ENCODE results near the gene TMCO4. TPM values are rescaled to one million over a fixed set of nuclear protein-coding genes. Genes with fewer than 3 reads are reported as not detected.

Gene TMCO4
- total and polyA plus RNA-seq, 2 of the 8 experiments (the other 6 are each of a cell fraction or from before 2014, with no cell fraction given), result 3.0 to 3.1 TPM

- FAIRE-seq, result no peak
- Histone ChIP-seq H2BK5ac (ENCODE audit: low read depth, low read length) (no peak overlapping the region; the same call in 1 of the 2 replicates), H4K5ac (ENCODE audit: insufficient read length, low read depth, low read length) (no peak overlapping the region), H3K56ac (replicated peaks; ENCODE audit: insufficient read length, low read depth, low read length) (no peak overlapping the region), H2BK15ac (ENCODE audit: low read length) (no peak overlapping the region), H3K27me3 (replicated peaks in 1 of 4; ENCODE audit: control insufficient read depth in 3 of 4, extremely low read depth in 1 of 4, insufficient read depth in 3 of 4, low read length in 3 of 4) (no peaks in the 10 kb centered on the region; a peak in 2 of 7 replicates), H3K9ac (replicated peaks in 1 of 4; ENCODE audit: extremely low read depth in 1 of 4, low read depth in 3 of 4, low read length in 3 of 4) (no peak overlapping the region), H3K79me2 (ENCODE audit: control insufficient read depth in 1 of 2, insufficient read depth in 2 of 2, low read length in 2 of 2) (no peaks in the 10 kb centered on the region), H3K4ac (replicated peaks; ENCODE audit: insufficient read length, low read depth, low read length) (no peak overlapping the region), H2BK120ac (replicated peaks; ENCODE audit: low read depth, low read length) (no peak overlapping the region), H4K91ac (replicated peaks; ENCODE audit: insufficient read length, low read length) (no peak overlapping the region), H3K36me3 (ENCODE audit: control insufficient read depth in 2 of 4, insufficient read depth in 4 of 4, low read length in 3 of 4) (no peaks in the 10 kb centered on the region), H3K23me2 (ENCODE audit: low read depth, low read length) (no peaks in the 10 kb centered on the region; the same call in 1 of the 2 replicates), H3K4me1 (replicated peaks in 1 of 4; ENCODE audit: control insufficient read depth in 3 of 4, insufficient read depth in 4 of 4, low read length in 3 of 4) (peaks cover 0 to 11% (median 3%) of the 10 kb centered on the region in 4 experiments; a peak in 2 of 7 replicates), H2BK20ac (ENCODE audit: low read length) (no peak overlapping the region), H3K9me3 (ENCODE audit: insufficient read depth in 2 of 2, low read depth in 1 of 2, low read length in 1 of 2) (no peaks in the 10 kb centered on the region), H3K23ac (ENCODE audit: insufficient read length) (no peak overlapping the region), H4K8ac (ENCODE audit: extremely low read depth, insufficient read depth, low read length) (no peak overlapping the region), H3K4me3 (ENCODE audit: extremely low read depth in 1 of 4, insufficient read depth in 2 of 4, low read depth in 3 of 4, low read length in 4 of 4) (no peak overlapping the region), H4K20me1 (replicated peaks in 1 of 2; ENCODE audit: control insufficient read depth in 1 of 2, insufficient read depth in 2 of 2, low read length in 2 of 2) (peaks cover 0 to 3% of the 10 kb centered on the region in 2 experiments), H3K79me1 (ENCODE audit: low read depth, low read length) (no peaks in the 10 kb centered on the region), H2BK12ac (ENCODE audit: low read depth, low read length) (no peak overlapping the region), H3K27ac (ENCODE audit: low read depth, low read length) (no peak overlapping the region), H3K4me2 (ENCODE audit: insufficient read depth in 1 of 2, low read depth in 2 of 2, low read length in 2 of 2) (no peak overlapping the region), H2AK5ac (ENCODE audit: low read depth, low read length) (no peak overlapping the region), H3K14ac (ENCODE audit: insufficient read length) (no peak overlapping the region), H2AFZ (ENCODE audit: low read length) (no peak overlapping the region), H3K18ac (ENCODE audit: extremely low read depth, low read length) (no peak overlapping the region)
- ChIA-PET POLR2A (ENCODE audit: partially characterized antibody) (no interaction called here), CTCF (ENCODE audit: partially characterized antibody) (interaction anchor here (3.5 to 5.2 kb wide), 2 partner anchors 17 to 26 kb away, joined by 19 to 46 read pairs; no protein-coding TSS in a partner anchor)
- 90% methylated on average over 11 of the region's 11 CpGs; no CpG with 5 or more reads in 1 of the 2 experiments for WGBS, 2 experiments (ENCODE audit: extremely low coverage in 1 of 2, insufficient coverage in 1 of 2, insufficient read length in 1 of 2, insufficient replicate concordance in 2 of 2, low coverage in 1 of 2, low lambda C conversion rate in 2 of 2, missing lambda C conversion rate in 1 of 2)
- TF ChIP-seq USF2 (IDR thresholded peaks at IDR 0.05; ENCODE audit: low read length) (no peak), EGR1 (IDR thresholded peaks at IDR 0.05; ENCODE audit: borderline replicate concordance, low read depth, low read length) (no peak), GABPA (IDR thresholded peaks at IDR 0.05; ENCODE audit: borderline replicate concordance, insufficient read depth, low read length) (no peak), GTF2F1 (IDR thresholded peaks at IDR 0.05; ENCODE audit: borderline replicate concordance, low read depth, low read length) (no peak), RFX5 (IDR thresholded peaks at IDR 0.05; ENCODE audit: borderline replicate concordance, low read depth, low read length) (no peak), POU5F1 (IDR thresholded peaks at IDR 0.05; ENCODE audit: low read depth, low read length) (no peak), SUZ12 (IDR thresholded peaks at IDR 0.05; ENCODE audit: low read length) (no peak)
- DNase-seq (ENCODE audit: low read depth in 1 of 2, low spot score in 2 of 2), result no peak
These were observed 121.2 kb downstream of the TMCO4 start for GRCh38 chr1:19678493-19678892.

All from H1 (cell line).